Epithelial cell of esophagus (primary cell): ENCODE results near the gene APOBEC3A.

Source experiments
- DNase-seq: peaks from one replicate; pipeline ENCODE4 v3.0.0; 2010; ENCODE audit warnings: low read depth
- H3K4me3 ChIP-seq: 2 replicates; pipeline ENCODE4 v1.5.1; 2011; ENCODE audit warnings: mild to moderate bottlenecking, low read length, control low read depth
- TF ChIP-seq, protein P1 (sequence below): IDR thresholded peaks from 2 replicates; pipeline ENCODE4 v1.5.1; 2011; ENCODE audit warnings: low read depth, mild to moderate bottlenecking, low read length, control low read depth, inconsistent platforms; ENCODE audit not compliant: insufficient read depth; ENCODE audit errors: missing control alignments

APOBEC3A gene

DNA sequence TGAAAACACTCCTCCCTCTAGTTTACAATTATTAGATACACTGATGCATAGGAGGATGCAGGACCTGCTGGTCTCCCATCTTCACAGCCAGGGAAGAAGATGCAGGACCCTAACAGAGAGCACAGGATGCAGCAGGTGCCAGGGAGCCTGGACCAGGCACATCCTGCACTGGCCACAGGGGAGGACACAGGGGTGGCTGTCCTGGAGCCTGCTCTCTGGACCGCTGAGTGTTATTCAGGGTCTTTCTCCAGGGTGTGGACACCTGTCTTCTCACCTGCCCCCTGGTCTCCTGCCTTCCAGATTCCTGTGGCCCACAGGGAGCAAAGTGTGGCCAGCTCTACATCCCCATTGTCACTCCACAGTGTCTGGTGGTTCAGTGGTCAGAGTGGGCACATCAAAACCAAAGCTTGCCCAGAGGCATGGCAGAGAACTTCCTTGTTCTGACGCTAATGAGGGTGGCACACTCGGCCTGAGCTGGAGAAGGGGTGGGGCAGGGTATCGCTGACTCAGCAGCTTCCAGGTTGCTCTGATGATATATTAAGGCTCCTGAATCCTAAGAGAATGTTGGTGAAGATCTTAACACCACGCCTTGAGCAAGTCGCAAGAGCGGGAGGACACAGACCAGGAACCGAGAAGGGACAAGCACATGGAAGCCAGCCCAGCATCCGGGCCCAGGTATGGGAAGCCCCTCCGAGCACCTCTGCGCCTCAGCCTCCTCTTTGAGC is at the start of gene APOBEC3A:
Gene APOBEC3A, plus strand, starts transcription at position 564 of the 725 bp plus-strand sequence. Its CDS starts 83 bp downstream, at position 647.
- TF ChIP-seq, protein P1, sequence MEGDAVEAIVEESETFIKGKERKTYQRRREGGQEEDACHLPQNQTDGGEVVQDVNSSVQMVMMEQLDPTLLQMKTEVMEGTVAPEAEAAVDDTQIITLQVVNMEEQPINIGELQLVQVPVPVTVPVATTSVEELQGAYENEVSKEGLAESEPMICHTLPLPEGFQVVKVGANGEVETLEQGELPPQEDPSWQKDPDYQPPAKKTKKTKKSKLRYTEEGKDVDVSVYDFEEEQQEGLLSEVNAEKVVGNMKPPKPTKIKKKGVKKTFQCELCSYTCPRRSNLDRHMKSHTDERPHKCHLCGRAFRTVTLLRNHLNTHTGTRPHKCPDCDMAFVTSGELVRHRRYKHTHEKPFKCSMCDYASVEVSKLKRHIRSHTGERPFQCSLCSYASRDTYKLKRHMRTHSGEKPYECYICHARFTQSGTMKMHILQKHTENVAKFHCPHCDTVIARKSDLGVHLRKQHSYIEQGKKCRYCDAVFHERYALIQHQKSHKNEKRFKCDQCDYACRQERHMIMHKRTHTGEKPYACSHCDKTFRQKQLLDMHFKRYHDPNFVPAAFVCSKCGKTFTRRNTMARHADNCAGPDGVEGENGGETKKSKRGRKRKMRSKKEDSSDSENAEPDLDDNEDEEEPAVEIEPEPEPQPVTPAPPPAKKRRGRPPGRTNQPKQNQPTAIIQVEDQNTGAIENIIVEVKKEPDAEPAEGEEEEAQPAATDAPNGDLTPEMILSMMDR: no peak
- peak; percentile 67 for DNase-seq
- H3K4me3 ChIP-seq: no peak within 1 kb of the TSS

- DNase-seq: peak; percentile 31
- no peak overlapping the region for H3K4me3 ChIP-seq
- TF ChIP-seq, protein P1: no peak
These were observed 49.6 kb upstream of the APOBEC3A start for GRCh38 chr22:38907767-38908166.

DNA sequence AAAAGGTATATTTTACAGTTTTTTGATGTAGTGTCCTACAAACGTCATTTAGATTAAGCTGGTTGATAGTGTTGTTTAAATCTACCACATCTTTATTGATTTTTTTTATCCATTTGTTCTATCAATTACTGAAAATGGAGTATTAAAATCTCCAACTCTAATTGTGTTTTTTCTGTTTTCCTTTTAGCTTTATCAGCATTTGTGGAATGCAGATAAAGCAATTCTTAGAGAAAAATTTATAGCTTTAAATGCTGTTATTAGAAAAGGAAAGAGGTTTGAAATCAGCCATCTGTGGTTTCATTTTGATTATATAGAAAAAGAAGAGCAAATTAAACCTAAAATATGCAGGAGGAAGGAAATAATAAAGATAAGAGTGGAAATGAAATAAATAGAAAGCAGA is 46.0 kb upstream of the APOBEC3A start:
- TF ChIP-seq, protein P1: no peak
- no peak for DNase-seq
- H3K4me3 ChIP-seq: no peak overlapping the region

DNA sequence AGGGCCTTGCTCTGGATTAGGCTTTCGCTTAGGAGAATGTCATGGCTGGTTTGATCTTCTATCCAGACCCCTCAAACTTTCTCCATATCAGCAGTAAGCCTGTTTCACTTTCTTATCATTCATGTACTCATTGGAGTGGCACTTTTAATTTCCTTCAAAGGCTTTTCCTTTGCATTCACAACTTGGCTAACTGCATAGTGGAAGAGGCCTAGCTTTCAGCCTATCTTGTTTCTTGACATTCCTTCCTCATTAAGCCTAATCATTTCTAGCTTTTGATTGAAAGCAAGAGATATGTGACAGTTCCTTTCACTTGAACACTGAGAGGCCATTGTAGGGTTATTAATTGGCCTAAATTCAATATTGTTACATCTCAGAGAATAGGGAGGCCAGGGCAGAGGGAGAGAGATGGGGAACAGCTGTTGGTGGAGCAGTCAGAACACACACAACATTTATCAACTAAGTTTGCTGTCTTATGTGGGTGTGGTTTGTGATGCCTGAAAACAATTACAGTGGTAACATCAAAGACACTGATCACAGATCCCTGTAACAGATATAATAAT is 37.7 kb upstream of the APOBEC3A start:
- no peak overlapping the region for H3K4me3 ChIP-seq
- DNase-seq: no peak
- TF ChIP-seq, protein P1: no peak

DNA sequence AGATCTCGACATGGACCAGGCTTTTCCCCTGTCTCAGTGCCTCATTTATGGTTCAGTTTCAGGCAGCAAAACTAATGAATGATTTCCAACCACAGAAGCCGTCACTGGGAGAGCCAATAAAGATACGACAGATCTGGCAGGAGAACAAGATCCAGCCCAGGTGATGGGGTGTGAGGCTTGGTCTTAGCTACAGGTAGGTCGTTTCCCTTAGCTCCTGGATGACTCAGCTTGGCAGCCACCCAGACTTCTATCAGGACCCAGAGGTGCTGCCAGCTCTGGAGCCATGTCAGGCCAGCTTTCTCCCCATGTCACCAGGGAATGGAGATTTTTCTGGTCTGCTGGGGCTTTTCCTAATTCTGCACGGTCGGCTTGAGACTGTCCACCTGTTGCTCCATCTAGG is 36.3 kb upstream of the APOBEC3A start:
- TF ChIP-seq, protein P1: no peak
- peak; percentile 76 for DNase-seq
- H3K4me3 ChIP-seq: no peak overlapping the region

DNA sequence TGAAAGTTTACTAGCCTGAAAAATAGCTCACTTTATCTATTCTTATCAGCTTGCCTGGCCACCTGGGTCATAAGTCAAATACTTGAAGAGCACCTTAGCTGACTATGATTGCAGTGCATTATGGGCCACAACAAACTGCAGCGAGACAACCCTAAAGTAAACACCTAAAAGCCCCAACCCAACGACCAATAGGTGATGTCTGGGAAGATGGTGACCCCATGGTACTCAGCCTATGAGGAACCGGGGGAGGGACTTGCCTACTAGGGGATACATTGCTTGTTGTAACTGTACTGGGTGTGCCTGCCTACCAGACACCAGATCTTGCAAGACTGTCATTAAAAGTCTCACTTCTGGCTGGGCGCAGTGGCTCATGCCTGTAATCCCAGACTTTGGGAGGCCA is 35.6 kb upstream of the APOBEC3A start:
- DNase-seq: no peak
- TF ChIP-seq, protein P1: no peak
- no peak overlapping the region for H3K4me3 ChIP-seq
